Inflammatory macrophage (primary cell): ENCODE results near the gene PDK2.

Source experiments
- DNase-seq, 2 donors: peaks; one replicate each; pipeline ENCODE4 v3.0.0-alpha.2; 2020 to 2022

The PDK2 gene

DNA sequence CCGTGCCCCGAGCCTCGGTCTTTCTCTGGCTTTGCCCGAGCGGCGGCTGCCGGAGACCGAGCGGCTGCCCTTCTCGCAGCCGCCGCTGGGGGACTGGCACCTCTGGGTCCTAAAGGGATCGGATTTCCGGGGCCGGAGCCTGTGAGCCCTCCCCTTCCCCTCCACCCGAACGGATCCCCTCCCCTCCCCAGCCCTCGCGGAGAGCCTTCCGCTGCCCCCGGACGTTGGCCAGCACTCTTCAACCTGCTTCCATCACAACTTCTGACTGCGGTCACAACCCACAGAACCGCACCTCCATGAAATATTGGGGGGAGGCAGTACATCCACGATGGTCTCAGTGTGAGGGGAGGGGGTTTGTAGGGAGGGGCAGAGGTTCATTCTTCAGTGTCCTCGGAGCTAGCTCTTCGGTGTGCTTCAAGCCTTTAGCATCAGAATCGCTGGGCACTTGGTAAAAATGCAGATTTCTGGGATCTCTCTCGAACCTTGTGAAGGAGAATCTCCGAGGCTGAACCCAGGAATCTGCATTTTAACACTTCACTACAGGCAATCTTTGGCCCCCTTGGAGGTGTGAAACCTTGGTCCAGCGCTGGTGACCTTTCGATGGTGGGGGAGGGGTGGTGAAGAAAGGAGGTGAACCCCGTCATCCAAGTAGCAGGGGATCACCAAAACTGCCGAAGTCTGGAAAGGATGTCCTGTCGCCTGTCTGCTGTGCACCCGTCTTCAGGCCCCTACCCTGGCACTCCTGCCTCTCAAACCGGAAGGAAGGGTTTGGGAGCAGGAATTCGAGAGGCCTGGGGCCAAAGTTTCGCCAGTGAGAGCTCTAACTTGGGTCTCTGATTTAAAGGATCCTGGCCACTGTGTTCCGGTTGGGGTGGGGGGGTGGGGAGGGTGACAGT, 56.1 kb downstream of the PDK2 start:
- DNase-seq: peak; percentile 91 to 92

DNA sequence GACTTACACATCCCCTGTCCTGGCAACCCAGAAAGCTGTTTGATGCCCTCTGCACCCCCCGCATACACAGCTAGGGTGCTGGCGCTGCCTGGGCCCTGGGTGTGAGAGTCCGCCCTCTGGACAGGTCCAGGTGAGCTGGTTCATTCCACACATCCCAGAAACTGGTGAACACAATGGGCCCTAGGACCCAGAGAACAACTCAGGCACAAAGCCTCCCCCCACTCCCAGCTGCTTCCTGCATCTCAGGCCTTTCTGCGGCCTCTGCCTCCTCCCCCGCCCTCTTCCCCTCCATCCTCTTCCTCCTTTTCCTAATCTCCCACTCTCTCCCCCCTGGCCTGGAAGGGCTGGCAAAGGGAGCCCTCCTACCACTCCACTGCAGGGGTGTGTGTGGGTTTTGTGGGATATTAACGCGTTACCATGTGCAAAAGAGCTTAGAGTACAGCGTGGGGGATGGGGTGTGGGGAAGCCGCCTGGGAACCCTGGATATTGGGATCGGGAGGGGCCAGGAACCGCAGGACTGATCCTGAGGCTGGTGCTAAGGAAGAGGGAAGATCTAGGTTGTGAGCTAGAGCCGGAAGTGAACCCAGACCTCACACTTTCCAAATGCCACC, 56.9 kb downstream of the PDK2 start:
- DNase-seq: peak; percentile 68 to 82

DNA sequence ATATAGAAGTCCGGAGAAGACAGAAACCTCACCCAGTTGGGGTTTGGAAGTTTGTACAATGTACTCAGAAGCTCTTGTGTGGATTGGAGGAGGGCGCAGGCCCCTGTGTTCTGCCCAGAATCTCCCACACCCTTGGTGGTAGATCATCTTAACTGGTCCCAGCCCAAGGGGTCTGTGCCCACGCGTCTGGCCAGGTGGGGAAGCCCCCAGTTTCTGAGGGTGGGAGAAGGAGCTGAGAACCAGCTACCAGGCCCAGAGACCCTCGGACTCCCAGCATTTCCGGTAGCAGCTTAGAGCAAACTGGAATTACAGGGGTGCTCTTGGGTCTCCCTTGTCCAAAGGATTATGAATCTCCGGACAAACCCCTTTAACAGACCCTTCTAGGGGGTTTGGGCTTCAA, 57.6 kb downstream of the PDK2 start:
- no peak for DNase-seq

DNA sequence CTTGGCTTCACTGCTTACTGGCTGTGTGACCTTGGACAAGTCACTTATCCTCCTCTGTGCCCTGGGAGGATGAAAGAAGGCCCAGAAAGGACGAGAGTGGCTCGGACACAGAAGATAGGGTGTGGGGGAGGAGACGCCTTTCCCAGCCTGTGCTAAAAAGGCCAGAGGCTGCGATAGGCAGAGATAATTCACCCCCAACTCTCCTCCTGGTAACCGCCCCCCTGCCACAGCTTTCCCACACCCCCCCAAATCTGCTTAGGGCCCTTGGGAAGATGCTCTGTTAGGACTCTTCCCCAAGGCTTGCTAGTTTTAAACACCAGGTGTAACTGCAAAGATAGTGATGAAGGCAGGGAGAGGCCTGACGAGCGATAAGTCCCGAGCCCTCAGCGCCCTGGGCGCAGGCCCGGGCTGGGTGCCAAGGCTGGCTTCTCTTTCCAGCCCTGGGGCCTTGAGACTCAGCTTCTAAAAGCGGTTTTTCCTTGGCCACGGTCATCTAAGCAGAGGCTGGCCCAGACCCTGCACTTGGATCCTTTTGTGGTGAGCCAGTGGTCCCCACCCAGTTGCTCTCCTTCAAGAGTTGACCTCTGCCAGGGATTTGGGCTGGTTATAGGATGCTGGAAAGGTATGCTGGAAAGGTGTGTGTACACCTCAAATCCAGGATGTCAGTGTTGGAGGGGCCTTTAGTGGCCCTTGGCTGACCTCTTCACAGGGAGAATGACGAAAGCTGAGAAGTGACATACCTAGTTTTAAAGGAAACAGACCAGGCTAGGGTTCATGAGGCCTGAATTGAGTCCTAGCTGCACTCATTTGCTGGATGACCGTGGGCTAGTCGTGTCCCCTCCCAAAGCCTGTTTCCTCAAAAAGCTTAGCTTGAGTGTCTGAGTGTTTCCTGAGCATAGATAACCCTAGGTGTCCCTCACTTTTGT, 58.8 kb downstream of the PDK2 start:
- peak in 1 of 2 donors; percentile 39 for DNase-seq

DNA sequence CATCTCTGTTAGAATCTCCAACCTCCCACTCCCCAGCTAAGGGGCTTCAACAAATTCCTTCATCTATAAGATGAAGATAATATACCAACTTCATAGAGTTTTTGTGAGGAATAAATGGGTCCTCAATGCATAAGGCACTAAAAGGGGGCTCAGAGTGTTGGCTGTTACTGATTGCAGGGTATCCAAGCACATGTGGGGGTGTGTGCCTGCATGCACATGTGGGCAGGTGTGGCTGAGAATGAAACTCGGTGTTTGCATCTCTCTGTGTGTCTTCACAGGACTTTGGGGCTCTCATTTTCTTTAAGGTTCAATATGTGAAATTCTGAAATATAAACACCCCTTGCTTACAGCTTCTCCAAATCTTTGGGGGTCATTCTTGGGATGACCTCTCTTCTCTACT, 59.5 kb downstream of the PDK2 start:
- DNase-seq: no peak

GRCh38 chr17:50155115-50155819, 60.1 kb downstream of the PDK2 start:
- DNase-seq: peak; percentile 32 to 35

DNA sequence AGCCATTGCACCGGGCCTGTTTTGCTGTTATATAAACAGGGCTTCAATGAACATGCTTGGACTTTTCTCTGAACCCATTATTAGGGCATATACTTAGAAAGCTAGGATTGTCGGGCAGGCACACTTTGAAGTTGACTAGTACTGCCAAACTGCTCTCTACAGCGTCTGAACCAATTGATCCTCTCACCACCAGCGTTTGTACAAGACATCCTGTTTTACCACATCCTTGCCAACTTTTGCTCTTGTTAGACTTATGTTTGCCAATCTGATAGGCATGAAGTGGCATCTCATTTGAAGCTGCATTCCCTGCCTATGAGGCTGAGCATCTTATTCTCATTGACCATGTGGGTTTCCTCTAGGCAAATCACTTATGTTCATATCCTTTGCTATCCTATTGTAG, 62.7 kb downstream of the PDK2 start:
- no peak for DNase-seq

- peak; percentile 86 to 88 for DNase-seq
Observed at GRCh38 chr17:50161023-50161910, 66.1 kb downstream of the PDK2 start.
